HFF-Myc (cell line): ENCODE data around the gene TNS1.

Source experiments
- DNase-seq: peaks from one replicate; pipeline ENCODE4 v3.0.0-alpha.2; 2011; ENCODE audit warnings: low read depth; ENCODE audit errors: extremely low read depth
- H3K4me3 ChIP-seq: replicated peaks from 2 replicates; pipeline ENCODE4 v1.5.1; 2011; ENCODE audit warnings: low read depth, mild to moderate bottlenecking, control low read depth, low read length
- TF ChIP-seq, protein P1 (sequence below): IDR thresholded peaks from 2 replicates; pipeline ENCODE4 v1.5.1; 2012; ENCODE audit warnings: mild to moderate bottlenecking, low read depth, low read length, control low read depth; ENCODE audit errors: missing control alignments

The TNS1 gene

DNA sequence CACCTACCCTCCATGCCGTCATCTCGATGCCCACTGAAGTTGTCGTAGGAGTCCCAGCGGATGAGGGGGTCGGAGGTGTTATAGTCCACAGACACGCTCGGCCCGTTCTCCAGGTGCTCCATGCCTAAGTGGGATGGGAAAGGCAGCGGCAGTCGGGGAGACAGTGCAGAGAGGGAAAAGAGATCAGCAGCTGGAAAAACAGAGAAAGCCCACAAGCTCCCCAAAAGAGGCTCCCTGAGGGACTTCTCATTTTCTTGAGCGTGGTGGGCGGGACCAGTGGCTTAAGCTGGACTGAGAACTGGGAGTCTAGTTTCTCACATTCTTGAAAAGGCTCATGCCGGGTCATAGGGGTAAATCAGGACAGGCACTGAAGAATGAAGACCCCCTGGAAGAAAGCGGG is 121.9 kb downstream of the TNS1 start:
- TF ChIP-seq, protein P1, sequence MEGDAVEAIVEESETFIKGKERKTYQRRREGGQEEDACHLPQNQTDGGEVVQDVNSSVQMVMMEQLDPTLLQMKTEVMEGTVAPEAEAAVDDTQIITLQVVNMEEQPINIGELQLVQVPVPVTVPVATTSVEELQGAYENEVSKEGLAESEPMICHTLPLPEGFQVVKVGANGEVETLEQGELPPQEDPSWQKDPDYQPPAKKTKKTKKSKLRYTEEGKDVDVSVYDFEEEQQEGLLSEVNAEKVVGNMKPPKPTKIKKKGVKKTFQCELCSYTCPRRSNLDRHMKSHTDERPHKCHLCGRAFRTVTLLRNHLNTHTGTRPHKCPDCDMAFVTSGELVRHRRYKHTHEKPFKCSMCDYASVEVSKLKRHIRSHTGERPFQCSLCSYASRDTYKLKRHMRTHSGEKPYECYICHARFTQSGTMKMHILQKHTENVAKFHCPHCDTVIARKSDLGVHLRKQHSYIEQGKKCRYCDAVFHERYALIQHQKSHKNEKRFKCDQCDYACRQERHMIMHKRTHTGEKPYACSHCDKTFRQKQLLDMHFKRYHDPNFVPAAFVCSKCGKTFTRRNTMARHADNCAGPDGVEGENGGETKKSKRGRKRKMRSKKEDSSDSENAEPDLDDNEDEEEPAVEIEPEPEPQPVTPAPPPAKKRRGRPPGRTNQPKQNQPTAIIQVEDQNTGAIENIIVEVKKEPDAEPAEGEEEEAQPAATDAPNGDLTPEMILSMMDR, result no peak
- no peak overlapping the region for H3K4me3 ChIP-seq
- no peak for DNase-seq

DNA sequence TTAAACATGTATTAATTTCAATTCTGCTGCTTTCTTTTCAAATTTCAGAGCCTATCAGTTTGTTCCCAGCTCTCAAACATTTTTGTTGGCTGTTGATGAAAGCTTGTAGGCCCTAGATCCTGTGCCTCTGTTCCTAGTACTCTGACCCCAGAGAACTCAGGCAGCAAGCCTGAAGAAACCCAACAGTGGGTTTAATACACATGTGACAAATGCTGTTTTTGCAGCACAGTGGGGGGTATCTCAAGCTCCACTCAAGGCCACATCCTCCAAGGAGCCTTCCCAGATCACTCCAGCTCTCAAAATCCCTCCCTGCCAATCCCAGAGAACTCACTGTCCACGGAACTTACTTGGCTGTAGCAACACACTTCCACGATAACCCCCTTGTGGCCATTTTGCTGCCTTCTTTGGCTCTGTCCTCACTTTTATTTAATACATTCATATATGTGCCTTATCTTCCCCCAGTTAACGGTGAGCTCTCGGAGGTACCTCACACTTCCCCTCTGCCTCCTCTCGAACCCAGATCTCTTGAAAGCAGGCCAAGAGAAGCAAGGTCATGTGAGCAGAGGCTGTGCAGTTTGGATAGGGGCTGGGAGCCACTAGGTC is 122.4 kb downstream of the TNS1 start:
- TF ChIP-seq, protein P1, result no peak
- H3K4me3 ChIP-seq, result no peak overlapping the region
- DNase-seq, result no peak

DNA sequence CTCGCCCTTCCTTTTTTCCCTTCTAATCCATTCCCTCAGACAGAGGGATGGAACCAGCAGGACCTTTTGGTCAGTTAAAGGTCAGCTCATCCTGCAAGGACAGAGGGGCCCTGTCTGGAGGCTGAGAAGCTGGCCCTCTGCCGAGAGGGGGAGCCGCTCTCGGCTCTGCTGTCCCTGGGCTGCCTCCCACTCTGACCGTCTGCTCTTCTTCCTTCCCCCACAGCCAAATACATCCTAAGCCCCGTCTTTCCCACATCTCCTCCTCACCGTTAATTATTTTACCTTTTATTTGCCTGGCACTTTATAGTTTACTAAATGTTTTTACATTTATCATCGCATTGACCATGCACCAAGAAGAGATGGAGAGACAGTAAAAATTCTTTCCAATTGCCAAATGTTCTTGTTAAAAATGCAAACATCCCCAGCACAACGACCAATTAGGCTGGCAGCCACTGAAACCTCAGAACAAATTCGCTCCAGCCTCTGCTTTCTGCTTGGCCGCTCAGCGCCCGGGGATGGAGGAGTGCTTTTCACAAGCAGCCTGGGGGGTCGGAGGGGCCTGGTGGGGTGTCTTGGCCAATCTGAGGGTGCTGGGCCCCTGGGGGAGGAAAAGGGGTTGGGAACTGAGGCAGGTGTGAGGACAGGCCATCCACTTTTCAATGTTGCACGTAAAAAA is 123.7 kb downstream of the TNS1 start:
- no peak overlapping the region for H3K4me3 ChIP-seq
- TF ChIP-seq, protein P1, result no peak
- no peak for DNase-seq

DNA sequence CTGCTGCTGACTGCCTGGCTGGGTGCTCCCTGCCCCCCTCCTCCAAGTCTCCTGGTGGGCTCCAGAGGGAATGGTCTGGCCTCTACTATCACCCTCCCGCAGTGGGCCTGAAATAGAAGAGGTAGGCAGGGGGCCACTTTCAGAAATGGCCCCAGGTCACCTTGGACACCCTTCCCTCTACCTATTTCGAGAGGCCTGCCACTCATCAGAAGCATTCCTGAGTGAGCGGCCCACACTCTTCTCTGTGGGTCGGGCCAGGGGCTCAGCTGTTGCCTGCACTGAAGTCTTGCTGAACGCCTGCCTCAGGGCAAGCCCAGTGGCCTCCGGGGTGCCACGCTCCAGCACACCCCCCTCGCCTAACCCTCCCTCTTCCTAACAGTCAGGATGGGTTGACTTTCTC is 124.9 kb downstream of the TNS1 start:
- no peak overlapping the region for H3K4me3 ChIP-seq
- TF ChIP-seq, protein P1, result no peak
- no peak for DNase-seq

DNA sequence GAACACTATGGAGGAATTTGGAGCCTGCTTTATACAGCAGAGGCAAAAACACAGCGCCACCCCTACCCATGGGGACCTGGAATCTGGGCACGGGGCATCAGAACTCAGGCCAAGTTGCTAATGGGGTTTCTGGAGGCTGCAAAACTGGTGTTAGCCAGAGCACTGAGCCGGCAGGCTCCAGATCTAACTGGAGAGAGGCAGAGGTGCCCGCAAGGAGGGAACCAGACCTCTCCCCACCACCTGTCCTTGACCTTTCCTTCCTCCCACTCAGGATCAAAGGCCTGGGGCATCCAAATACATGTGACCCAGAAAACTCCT is 126.6 kb downstream of the TNS1 start:
- H3K4me3 ChIP-seq, result no peak overlapping the region
- TF ChIP-seq, protein P1, result no peak
- DNase-seq, result no peak

DNA sequence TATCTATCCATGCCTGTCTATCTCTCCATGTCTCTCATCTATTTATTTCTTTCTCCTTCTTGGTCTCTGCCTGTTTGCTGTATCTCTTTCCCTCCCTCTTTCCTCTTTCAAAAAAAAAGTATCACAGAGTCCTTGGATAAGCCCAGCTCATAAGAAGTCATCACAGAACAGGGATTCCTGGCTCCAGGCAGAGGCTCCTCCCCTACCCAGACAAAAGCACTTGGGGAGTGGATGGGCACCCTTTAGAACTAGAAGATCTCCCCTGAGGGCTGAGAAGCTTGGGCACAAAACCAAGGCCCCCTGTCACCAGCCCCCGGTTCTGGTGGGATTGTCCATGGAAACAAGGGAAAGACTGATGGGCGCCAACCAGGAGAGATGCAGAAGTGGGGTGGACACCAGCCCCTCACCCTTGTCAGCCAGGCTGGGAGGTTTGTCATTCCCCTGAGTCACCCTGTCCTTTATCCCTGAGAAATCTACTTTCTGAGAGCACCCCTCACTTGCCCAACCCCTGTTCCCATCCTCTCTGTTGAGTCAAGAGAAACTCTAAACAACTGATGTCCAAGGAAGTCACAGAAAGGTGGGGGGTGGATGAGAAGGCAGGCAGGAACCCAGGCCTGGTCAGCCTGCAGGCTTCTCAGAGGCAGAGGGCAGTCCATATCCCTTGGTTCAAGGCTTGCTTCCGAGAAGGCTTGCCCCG is 127.1 kb downstream of the TNS1 start:
- TF ChIP-seq, protein P1, result no peak
- H3K4me3 ChIP-seq, result no peak overlapping the region
- no peak for DNase-seq

DNA sequence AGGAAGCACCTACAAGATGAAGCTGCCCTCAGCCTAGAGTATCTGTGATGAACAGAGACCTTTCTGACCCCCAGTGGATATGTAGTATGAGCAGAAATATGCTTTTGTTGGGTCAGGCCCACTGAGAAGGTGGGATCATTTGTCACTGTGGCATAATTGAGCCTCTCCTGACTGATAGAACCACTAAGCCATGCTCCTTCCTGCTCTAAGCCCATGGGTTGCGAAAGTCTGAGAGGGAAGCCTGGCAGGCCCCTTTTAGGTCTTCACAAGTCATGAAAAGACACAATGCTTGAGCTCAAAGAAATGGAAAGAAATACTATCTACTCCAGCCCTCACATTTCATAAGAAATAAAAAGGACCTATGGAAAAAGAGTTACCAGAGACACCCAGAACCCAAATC is 127.7 kb downstream of the TNS1 start:
- TF ChIP-seq, protein P1, result no peak
- DNase-seq, result no peak
- no peak overlapping the region for H3K4me3 ChIP-seq
